NCI-H510A (cell line): ENCODE data around the gene LRBA.
"Not testable (repeated sequence)": the region's sequence is repeated elsewhere in the genome, so short reads cannot be mapped to it uniquely, and the experiment has no call there.

Experiments
- DNase-seq: peaks from one replicate; lab custom pipeline; 2025; lab: John Stamatoyannopoulos, UW

LRBA gene

DNA sequence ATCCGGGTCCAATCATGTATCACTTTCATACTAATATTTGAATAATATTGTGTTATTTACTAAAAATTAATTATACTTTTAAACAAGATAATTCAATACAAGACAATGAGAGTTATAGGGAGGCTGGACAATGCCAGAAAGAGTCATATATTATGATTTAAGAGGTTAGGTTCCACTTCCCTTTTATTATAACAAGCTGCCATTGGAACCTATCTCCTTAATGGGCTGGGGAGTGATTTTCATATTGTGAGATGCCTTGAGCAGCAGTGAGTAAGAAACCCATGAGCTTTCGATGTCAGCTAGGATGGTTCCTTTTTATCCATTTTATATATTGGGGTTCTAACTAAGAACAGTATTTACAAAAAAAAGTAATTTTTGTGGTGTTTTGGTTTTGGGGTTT, 341.3 kb downstream of the LRBA start:
- DNase-seq: no peak

DNA sequence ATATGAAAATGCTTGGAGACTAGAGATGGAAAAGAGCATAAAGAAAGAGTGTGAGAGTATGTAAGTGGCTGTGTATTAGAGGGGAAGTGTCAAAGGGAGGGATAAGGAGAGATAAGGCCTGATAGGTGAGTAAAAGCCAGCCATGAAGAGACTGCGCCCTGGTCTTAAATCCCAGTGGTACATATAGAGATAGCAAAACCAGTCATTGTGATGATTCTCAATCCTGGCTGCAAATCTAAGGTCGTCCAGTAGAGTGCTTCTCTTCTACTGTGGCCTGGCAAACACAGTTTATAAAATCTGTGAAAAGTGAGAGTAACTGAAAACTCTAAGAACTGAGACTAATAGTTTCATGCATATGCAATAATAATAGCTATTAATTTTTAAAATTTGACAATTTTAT, 346.3 kb downstream of the LRBA start:
- no peak for DNase-seq

DNA sequence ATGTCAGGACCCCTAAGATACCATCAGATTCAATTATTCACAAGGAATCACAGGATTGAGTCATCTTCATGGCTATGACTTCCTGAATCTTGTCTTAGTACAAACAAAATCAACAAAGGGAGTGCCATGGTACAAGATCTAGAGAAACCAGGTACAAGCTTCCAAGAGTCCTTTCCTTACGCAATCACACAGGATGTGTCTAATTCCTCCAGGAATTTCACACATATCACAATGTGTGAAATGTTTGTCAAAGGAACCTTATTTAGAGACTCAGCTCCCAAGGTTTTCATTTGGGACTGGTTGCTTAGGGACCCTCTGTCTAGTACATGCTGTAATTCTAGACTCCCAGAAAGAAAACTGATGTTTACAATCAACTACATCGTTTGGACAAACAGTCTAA, 350.1 kb downstream of the LRBA start:
- no peak for DNase-seq

- no peak for DNase-seq
These were observed 352.4 kb downstream of the LRBA start for GRCh38 chr4:150662686-150663085.

DNA sequence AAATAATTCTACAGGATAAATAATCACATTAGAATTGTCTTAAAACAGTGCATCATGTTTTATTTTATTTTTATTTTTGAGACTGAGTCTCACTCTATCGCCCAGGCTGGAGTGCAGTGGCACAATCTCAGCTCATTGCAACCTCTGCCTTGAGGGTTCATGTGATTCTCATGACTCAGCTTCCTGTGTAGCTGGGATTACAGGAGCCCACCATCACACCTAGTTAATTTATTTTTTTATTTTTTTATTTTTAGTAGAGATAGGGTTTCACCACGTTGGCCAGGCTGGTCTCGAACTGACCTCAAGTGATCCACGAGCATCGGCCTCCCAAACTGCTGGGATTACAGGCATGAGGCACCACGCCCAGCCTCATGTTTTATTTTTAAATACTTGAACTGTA, 353.5 kb downstream of the LRBA start:
- not testable (repeated sequence) for DNase-seq

- not testable (repeated sequence) for DNase-seq
These were observed 356.8 kb downstream of the LRBA start for GRCh38 chr4:150658258-150658657.

- no peak for DNase-seq
These were observed 358.2 kb downstream of the LRBA start for GRCh38 chr4:150656891-150657290.

GRCh38 chr4:150650751-150651150, 364.3 kb downstream of the LRBA start:
- DNase-seq: no peak

GRCh38 chr4:150648123-150648522, 367.0 kb downstream of the LRBA start:
- no peak for DNase-seq

- DNase-seq: no peak
These were observed 368.1 kb downstream of the LRBA start for GRCh38 chr4:150647008-150647407.

DNA sequence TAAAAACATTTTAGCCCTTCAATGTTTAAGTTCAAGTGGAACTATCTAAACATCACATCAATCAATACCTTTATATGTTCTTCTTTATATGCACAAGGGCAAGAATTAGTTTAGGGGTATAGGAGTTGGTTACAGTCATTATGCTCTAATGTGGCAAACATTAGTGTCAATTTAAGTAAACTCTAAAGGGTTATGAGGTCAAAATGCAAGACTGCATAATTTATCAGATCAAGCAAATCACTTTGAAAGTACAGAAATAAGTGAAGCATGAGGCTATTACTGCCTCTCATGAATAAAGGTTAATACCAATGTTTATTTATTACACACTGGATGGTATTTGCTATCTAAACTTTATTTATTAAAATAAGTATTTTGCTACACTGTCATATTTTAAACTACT, 373.5 kb downstream of the LRBA start:
- no peak for DNase-seq

DNA sequence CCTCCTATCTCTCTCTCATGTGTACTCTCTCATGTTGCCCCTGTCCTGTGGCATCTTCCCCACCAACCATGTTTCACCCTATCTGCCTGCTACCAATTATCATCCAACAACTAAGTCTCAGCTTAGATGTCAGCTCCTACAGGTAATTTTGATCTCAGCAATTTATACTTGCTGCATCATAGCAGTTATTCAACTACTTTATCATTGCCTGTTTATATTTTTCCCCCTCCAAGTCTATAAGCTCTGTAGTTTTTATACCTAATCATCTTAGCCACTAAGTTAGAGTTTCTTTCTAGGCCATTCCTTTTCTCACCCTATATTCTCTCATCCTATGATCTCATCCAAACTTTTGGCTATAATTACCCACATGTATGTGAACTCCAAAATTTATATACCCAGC, 382.4 kb downstream of the LRBA start:
- no peak for DNase-seq

DNA sequence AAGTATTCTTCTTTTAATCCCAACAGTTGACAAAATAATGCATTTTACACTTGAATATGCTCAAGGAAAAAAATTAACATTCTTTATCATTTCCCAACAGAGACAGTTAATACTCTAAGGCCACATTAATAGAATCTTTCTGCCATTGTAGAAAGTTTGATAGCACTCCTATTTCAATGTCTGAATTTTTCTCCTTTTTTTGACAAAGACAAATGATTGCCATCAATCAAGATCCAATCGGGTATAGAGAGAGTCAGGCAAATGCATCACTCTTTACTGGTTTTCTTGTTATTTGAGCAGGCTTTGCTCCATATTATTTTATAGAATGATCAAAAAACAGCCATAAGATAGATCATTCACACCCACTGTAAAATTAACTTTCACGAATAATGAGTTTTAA, 387.0 kb downstream of the LRBA start:
- DNase-seq: no peak

- no peak for DNase-seq
These were observed 390.1 kb downstream of the LRBA start for GRCh38 chr4:150625033-150625432.

DNA sequence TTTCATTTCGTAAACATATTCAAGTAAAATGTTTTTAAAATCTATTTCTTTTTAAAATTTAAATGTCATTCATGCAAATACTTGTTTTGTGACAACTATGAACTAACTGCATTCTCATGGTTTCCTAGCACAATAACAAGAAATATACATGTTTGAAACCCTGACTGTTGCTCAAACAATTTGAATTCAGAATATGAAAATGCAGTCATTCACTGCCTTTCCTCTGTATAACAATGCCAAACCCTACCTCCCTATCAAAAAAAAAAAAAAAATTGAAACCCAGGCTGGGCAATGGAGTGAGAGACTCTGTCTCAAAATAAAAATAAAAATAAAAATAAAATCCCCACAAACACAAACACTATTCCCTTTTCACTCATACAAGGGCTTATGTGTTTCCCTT, 391.0 kb downstream of the LRBA start:
- no peak for DNase-seq

GRCh38 chr4:150619042-150619441, 396.0 kb downstream of the LRBA start:
- DNase-seq: no peak

DNA sequence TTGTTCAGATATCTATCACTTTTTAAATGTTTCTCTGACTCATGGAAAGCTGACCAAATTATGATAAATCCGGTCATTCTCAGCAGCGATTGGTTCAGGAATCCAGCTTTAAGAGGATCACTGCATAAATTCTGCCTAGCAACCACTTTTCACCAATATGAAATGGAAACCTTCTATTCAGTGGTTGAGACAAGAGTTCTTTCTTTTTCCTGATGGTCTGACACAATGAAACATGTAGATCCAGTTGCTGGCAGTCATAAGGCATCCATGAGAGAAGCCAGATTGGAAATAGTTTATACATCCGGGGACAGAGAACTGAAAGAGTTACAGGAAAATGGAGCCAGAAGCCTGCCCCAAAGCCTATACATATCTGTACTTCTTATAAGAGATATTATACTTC, 406.0 kb downstream of the LRBA start:
- no peak for DNase-seq

- DNase-seq: no peak
These were observed 414.2 kb downstream of the LRBA start for GRCh38 chr4:150600812-150601445.

GRCh38 chr4:150599547-150599946, 415.5 kb downstream of the LRBA start:
- no peak for DNase-seq

GRCh38 chr4:150598909-150599308, 416.2 kb downstream of the LRBA start:
- no peak for DNase-seq

DNA sequence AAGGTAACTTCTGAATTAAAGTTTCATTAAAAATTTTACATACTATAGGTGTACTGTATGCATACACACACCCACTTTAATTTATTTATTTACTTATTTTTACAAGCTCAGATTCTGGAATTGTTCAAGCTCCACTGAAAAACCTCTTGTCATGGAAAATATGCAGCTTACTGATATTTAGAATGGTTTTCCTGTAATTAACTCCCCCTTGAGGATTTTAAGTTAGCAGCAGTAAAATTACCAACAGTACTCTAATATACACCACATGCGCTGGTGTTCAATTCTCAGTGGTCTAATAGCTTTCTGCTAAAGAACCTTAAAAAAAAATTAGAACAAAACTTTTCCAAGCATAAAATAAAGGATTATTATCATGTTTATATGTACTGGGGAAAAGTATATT, 421.1 kb downstream of the LRBA start:
- no peak for DNase-seq

- no peak for DNase-seq
These were observed 423.2 kb downstream of the LRBA start for GRCh38 chr4:150591904-150592303.

DNA sequence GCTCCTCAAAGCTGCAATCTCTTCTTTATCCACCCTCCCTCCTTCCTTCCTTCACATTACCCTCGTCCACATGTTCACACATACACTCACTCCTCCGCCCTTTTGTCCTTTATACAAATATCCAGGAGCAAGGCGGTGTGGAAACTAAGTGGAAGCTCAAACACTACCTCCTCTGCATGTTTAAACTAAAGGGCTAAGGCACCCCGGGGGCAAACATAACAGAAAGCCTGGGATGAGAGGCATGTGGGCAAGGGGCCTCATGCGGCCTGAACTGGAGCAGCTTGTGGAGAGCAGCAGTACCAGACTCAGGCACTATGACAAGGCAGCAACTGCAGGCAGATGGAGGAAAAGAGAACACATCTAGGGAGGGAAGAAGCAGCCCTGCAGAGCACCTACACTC, 423.7 kb downstream of the LRBA start:
- peak; percentile 13 for DNase-seq

- no peak for DNase-seq
These were observed 424.5 kb downstream of the LRBA start for GRCh38 chr4:150590631-150591030.

DNA sequence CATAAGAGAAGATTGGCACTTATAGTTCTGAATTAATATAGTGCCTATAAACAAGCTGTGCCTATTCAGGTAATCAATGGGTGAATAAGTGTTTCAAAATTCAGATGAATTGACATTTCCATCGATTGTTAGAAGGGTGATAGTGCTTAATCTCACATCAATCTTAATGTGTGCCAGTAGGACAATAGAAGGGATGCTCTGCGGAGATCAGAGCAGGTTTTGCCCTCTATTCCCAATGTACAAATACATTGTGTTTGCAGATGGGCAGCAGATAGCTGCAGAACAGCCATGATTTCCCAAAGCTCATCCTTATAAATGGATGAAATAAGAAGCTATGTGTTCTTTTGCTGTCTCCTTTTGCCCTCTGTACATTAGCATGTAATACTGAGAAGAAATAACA, 425.9 kb downstream of the LRBA start:
- no peak for DNase-seq
